Measurements from ENCODE around the gene SEMA5A. TPM values are rescaled to one million over a fixed set of nuclear protein-coding genes. Genes with fewer than 3 reads are reported as not detected.

The SEMA5A gene
- total RNA-seq, 1 donor from 2014 or later: 189 TPM

GRCh38 chr5:9168791-9169556 lies 376.9 kb downstream of the SEMA5A start:
- no peak overlapping the region for H3K27ac Mint-ChIP-seq (ENCODE audit: unreplicated experiment)
- peaks cover 41% of the 10 kb centered on the region for H3K4me1 Mint-ChIP-seq (ENCODE audit: unreplicated experiment)
- DNase-seq (ENCODE audit: extremely low spot score, unreplicated experiment): no peak

GRCh38 chr5:9166202-9167112 lies 379.4 kb downstream of the SEMA5A start:
- Mint-ChIP-seq H3K9me3 (ENCODE audit: unreplicated experiment) (peaks cover under 1% of the 10 kb centered on the region), H3K4me3 (ENCODE audit: unreplicated experiment) (no peak overlapping the region), H3K36me3 (ENCODE audit: unreplicated experiment) (peaks cover 16% of the 10 kb centered on the region), H3K27ac (ENCODE audit: unreplicated experiment) (peak overlapping the region; percentile 56), H3K4me1 (ENCODE audit: unreplicated experiment) (peaks cover 30% of the 10 kb centered on the region), H3K27me3 (ENCODE audit: unreplicated experiment) (no peaks in the 10 kb centered on the region)
- peak; percentile 28 for TF ChIP-seq CTCF (IDR thresholded peaks at IDR 0.05)
- no peak for DNase-seq (ENCODE audit: extremely low spot score, unreplicated experiment)

More at GRCh38 chr5:9168791-9169556, 376.9 kb downstream of the SEMA5A start:
- Mint-ChIP-seq H3K27me3 (ENCODE audit: unreplicated experiment) (no peaks in the 10 kb centered on the region), H3K9me3 (ENCODE audit: unreplicated experiment) (peaks cover 21% of the 10 kb centered on the region), H3K36me3 (ENCODE audit: unreplicated experiment) (peaks cover 38% of the 10 kb centered on the region), H3K4me3 (ENCODE audit: unreplicated experiment) (no peak overlapping the region)
- TF ChIP-seq CTCF (IDR thresholded peaks at IDR 0.05): no peak

GRCh38 chr5:9165546-9165945 lies 380.3 kb downstream of the SEMA5A start:
- Mint-ChIP-seq H3K27me3 (ENCODE audit: unreplicated experiment) (no peaks in the 10 kb centered on the region), H3K4me3 (ENCODE audit: unreplicated experiment) (no peak overlapping the region), H3K9me3 (ENCODE audit: unreplicated experiment) (no peaks in the 10 kb centered on the region), H3K36me3 (ENCODE audit: unreplicated experiment) (peaks cover 8% of the 10 kb centered on the region), H3K27ac (ENCODE audit: unreplicated experiment) (no peak overlapping the region), H3K4me1 (ENCODE audit: unreplicated experiment) (peaks cover 30% of the 10 kb centered on the region)
- DNase-seq (ENCODE audit: extremely low spot score, unreplicated experiment): no peak
- no peak for TF ChIP-seq CTCF (IDR thresholded peaks at IDR 0.05)

- no peaks in the 10 kb centered on the region for H3K9me3 Mint-ChIP-seq (ENCODE audit: unreplicated experiment)
- TF ChIP-seq CTCF (IDR thresholded peaks at IDR 0.05): no peak
- H3K36me3 Mint-ChIP-seq (ENCODE audit: unreplicated experiment): peaks cover 14% of the 10 kb centered on the region
- DNase-seq (ENCODE audit: extremely low spot score, unreplicated experiment): no peak
- no peaks in the 10 kb centered on the region for H3K27me3 Mint-ChIP-seq (ENCODE audit: unreplicated experiment)
- no peak overlapping the region for H3K4me3 Mint-ChIP-seq (ENCODE audit: unreplicated experiment)
- H3K4me1 Mint-ChIP-seq (ENCODE audit: unreplicated experiment): peaks cover 9% of the 10 kb centered on the region
- no peak overlapping the region for H3K27ac Mint-ChIP-seq (ENCODE audit: unreplicated experiment)
Measured at GRCh38 chr5:9160747-9161146, 385.1 kb downstream of the SEMA5A start.

GRCh38 chr5:9157811-9158210 lies 388.1 kb downstream of the SEMA5A start:
- Mint-ChIP-seq H3K27me3 (ENCODE audit: unreplicated experiment) (no peaks in the 10 kb centered on the region), H3K36me3 (ENCODE audit: unreplicated experiment) (peaks cover 18% of the 10 kb centered on the region), H3K4me3 (ENCODE audit: unreplicated experiment) (no peak overlapping the region), H3K9me3 (ENCODE audit: unreplicated experiment) (no peaks in the 10 kb centered on the region), H3K4me1 (ENCODE audit: unreplicated experiment) (peaks cover 12% of the 10 kb centered on the region), H3K27ac (ENCODE audit: unreplicated experiment) (no peak overlapping the region)
- no peak for TF ChIP-seq CTCF (IDR thresholded peaks at IDR 0.05)
- no peak for DNase-seq (ENCODE audit: extremely low spot score, unreplicated experiment)
